Endodermal cell (in vitro differentiated cells): ENCODE measurements around the gene KRTAP5-9. TPM values are rescaled to one million over a fixed set of nuclear protein-coding genes. Genes with fewer than 3 reads are reported as not detected.

ENCODE experiments used
- DNase-seq: peaks from one replicate; pipeline ENCODE4 v3.0.0-alpha.2; 2017
- H3K27ac ChIP-seq: 2 replicates; pipeline ENCODE4 v1.5.1; 2013; ENCODE audit warnings: mild to moderate bottlenecking, low read depth, low read length, moderate library complexity
- H3K27me3 ChIP-seq: 2 replicates; pipeline ENCODE4 v1.6.1; 2013; ENCODE audit warnings: mild to moderate bottlenecking, low read length, moderate library complexity; ENCODE audit not compliant: insufficient read depth, control insufficient read depth, poor library complexity, severe bottlenecking
- H3K36me3 ChIP-seq: 2 replicates; pipeline ENCODE4 v1.7.0; 2013; ENCODE audit warnings: mild to moderate bottlenecking, low read length, moderate library complexity; ENCODE audit not compliant: control insufficient read depth, insufficient read depth
- H3K4me1 ChIP-seq: one replicate; pipeline ENCODE4 v1.7.0; 2013; ENCODE audit warnings: low read length; ENCODE audit not compliant: control insufficient read depth, insufficient read depth
- H3K4me3 ChIP-seq: 2 replicates; pipeline ENCODE4 v1.5.1; 2013; ENCODE audit warnings: mild to moderate bottlenecking, low read length, moderate library complexity
- H3K9ac ChIP-seq: 2 replicates; pipeline ENCODE4 v1.6.1; 2013; ENCODE audit warnings: mild to moderate bottlenecking, low read length, moderate library complexity; ENCODE audit not compliant: poor library complexity, severe bottlenecking; ENCODE audit errors: extremely low read depth
- H3K9me3 ChIP-seq: 2 replicates; pipeline ENCODE4 v1.6.1; 2013; ENCODE audit warnings: mild to moderate bottlenecking, low read length, moderate library complexity; ENCODE audit not compliant: control insufficient read depth
- H3K27ac Mint-ChIP-seq: 2 replicates; pipeline ENCODE4 v1.8.0; 2020; ENCODE audit warnings: mixed read lengths
- H3K27me3 Mint-ChIP-seq: 2 replicates; pipeline ENCODE4 v1.8.0; 2021; ENCODE audit warnings: mild to moderate bottlenecking, mixed read lengths; ENCODE audit not compliant: insufficient read depth
- H3K36me3 Mint-ChIP-seq: 2 replicates; pipeline ENCODE4 v1.8.0; 2020; ENCODE audit warnings: low read depth, mixed read lengths
- H3K4me1 Mint-ChIP-seq: 2 replicates; pipeline ENCODE4 v1.8.0; 2020; ENCODE audit warnings: mixed read lengths
- H3K4me3 Mint-ChIP-seq: 2 replicates; pipeline ENCODE4 v1.8.0; 2020; ENCODE audit warnings: mild to moderate bottlenecking, moderate library complexity, mixed read lengths
- H3K9me3 Mint-ChIP-seq: 2 replicates; pipeline ENCODE4 v1.8.0; 2020; ENCODE audit warnings: mild to moderate bottlenecking, mixed read lengths
- WGBS, 2 experiments: methylation state at CpG; one replicate each; pipeline versions ENCODE4 v1.1.5 to v1.1.7; 2013; ENCODE audit warnings: missing lambda C conversion rate in 2 of 2, mixed read lengths in 1 of 2; ENCODE audit not compliant: insufficient coverage in 1 of 2, insufficient read length in 1 of 2; 5-methylcytosine and 5-hydroxymethylcytosine counted together
- total RNA-seq, 2 donors: library from RNA; stranded (reverse); fragmentation: NEBNext Ultra II Directional in 1 of 2; extraction: Animal tissue kit (Norgen Biotek cat#: 25700) in 1 of 2; gene quantifications; 2 replicates in 1 of 2; 3 replicates in 1 of 2; pipeline ENCODE4 v1.2.1, GENCODE V29; 2021
- TF ChIP-seq, protein P1 (sequence below): fragments of 200-600 bp; sonication (generic); conservative IDR thresholded peaks from 2 replicates; pipeline ENCODE4 v1.5.0; 2021; ENCODE audit warnings: antibody characterized with exemption, mild to moderate bottlenecking

The KRTAP5-9 gene
- total RNA-seq, 2 donors from 2014 or later: 0.31 TPM; not detected in 1

DNA sequence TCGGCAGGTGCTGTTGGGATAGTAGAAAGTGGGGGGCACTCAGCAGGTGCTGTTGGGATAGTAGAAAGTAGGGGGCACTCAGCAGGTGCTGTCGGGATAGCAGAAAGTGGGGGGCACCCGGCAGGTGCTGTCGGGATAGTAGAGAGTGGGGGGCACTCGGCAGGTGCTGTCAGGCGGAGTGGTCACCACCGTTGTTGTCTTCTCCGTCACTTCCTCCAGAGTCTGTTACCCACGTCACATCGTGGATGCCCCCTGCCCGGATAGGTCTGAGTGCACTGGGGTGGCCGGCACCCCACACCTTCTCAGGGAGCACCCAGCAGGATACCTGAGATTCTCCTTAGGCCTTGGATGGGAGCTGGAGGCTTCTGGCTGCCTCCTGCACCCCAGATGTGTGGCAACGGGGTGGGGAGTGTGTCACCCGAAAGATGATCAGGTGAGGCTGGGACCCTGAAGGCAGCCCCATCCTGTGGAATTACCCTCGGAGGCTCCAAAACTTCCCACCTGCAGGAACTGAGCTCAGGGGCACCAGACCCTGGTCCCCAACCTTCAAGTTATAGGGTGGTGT, 45.3 kb upstream of the KRTAP5-9 start:
- Histone ChIP-seq H3K27me3 (no peaks in the 10 kb centered on the region), H3K27ac (no peak overlapping the region), H3K9me3 (peaks cover 20% of the 10 kb centered on the region), H3K4me3 (no peak overlapping the region), H3K9ac (no peak overlapping the region), H3K36me3 (peaks cover 32% of the 10 kb centered on the region), H3K4me1 (peaks cover 11% of the 10 kb centered on the region)
- peaks cover 24% of the 10 kb centered on the region for H3K9me3 Mint-ChIP-seq
- H3K36me3 Mint-ChIP-seq: peaks cover 50% of the 10 kb centered on the region
- no peak overlapping the region for H3K27ac Mint-ChIP-seq
- peaks cover 26% of the 10 kb centered on the region for H3K4me1 Mint-ChIP-seq
- H3K4me3 Mint-ChIP-seq: no peak overlapping the region
- H3K27me3 Mint-ChIP-seq: no peaks in the 10 kb centered on the region
- DNase-seq: no peak
- TF ChIP-seq, protein P1, sequence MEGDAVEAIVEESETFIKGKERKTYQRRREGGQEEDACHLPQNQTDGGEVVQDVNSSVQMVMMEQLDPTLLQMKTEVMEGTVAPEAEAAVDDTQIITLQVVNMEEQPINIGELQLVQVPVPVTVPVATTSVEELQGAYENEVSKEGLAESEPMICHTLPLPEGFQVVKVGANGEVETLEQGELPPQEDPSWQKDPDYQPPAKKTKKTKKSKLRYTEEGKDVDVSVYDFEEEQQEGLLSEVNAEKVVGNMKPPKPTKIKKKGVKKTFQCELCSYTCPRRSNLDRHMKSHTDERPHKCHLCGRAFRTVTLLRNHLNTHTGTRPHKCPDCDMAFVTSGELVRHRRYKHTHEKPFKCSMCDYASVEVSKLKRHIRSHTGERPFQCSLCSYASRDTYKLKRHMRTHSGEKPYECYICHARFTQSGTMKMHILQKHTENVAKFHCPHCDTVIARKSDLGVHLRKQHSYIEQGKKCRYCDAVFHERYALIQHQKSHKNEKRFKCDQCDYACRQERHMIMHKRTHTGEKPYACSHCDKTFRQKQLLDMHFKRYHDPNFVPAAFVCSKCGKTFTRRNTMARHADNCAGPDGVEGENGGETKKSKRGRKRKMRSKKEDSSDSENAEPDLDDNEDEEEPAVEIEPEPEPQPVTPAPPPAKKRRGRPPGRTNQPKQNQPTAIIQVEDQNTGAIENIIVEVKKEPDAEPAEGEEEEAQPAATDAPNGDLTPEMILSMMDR: no peak
- 96 to 97% methylated on average over 12 to 14 of the region's 15 CpGs for WGBS, 2 experiments

DNA sequence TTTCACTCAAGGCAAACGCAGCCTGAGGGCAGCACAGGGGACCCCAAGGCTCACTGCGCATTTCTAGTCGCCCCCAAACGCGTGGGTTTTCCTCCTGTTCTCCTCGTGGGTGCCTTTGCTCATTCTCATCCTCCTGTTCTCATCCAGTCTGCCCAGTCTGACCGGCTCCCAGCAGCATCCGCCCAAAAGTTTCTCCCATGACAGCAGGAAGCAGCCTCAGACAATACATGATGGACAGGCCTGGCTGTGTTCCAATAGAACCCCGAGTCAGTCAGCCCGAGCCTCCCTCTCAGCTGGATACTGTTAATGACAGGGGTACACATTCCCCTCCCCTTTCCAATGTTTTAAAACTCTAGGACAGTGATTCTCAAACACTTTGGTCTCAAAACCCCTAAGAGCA, 43.7 kb upstream of the KRTAP5-9 start:
- no peak overlapping the region for H3K27ac ChIP-seq
- TF ChIP-seq, protein P1: no peak
- no peak overlapping the region for H3K9ac ChIP-seq
- H3K36me3 ChIP-seq: peaks cover 31% of the 10 kb centered on the region
- Mint-ChIP-seq H3K27ac (peak overlapping the region; percentile 80), H3K4me3 (no peak overlapping the region), H3K9me3 (peaks cover 39% of the 10 kb centered on the region), H3K4me1 (peaks cover 26% of the 10 kb centered on the region), H3K36me3 (peaks cover 52% of the 10 kb centered on the region), H3K27me3 (no peaks in the 10 kb centered on the region)
- H3K4me1 ChIP-seq: peaks cover 11% of the 10 kb centered on the region
- H3K9me3 ChIP-seq: peaks cover 36% of the 10 kb centered on the region
- peak; percentile 77 for DNase-seq
- H3K4me3 ChIP-seq: no peak overlapping the region
- 53 to 70% methylated on average over 10 of the region's 10 CpGs for WGBS, 2 experiments
- H3K27me3 ChIP-seq: no peaks in the 10 kb centered on the region

DNA sequence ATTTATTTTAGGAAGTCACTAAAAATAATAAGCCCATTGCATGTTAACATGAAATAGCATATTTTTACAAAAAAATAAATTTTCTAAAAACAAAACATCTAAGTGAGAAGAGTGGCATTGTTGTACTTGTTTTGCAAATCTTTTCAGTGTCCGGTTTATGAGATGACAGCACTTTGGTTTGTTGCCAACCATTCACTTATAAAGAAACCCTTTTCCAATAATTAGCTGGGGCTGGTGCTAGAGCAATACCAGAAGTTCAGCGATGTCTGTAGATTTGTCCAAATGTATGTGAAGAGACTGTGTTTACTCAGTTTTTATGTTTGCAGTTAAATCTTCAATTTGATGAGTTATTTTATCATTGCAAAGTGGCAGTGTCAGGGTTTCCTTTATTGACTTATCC, 43.2 kb upstream of the KRTAP5-9 start:
- peaks cover 44% of the 10 kb centered on the region for H3K9me3 Mint-ChIP-seq
- 91% methylated on average over 2 of the region's 2 CpGs; no CpG with 5 or more reads in 1 of the 2 experiments for WGBS, 2 experiments
- H3K9me3 ChIP-seq: peaks cover 41% of the 10 kb centered on the region
- H3K27ac Mint-ChIP-seq: peak overlapping the region; percentile 95
- no peak overlapping the region for H3K4me3 ChIP-seq
- H3K27ac ChIP-seq: no peak overlapping the region
- no peak overlapping the region for H3K9ac ChIP-seq
- DNase-seq: no peak
- H3K27me3 ChIP-seq: no peaks in the 10 kb centered on the region
- TF ChIP-seq, protein P1: no peak
- peak overlapping the region; percentile 31 for H3K4me3 Mint-ChIP-seq
- peaks cover 54% of the 10 kb centered on the region for H3K36me3 Mint-ChIP-seq
- peaks cover 26% of the 10 kb centered on the region for H3K4me1 Mint-ChIP-seq
- H3K36me3 ChIP-seq: peaks cover 26% of the 10 kb centered on the region
- H3K27me3 Mint-ChIP-seq: peaks cover 3% of the 10 kb centered on the region
- peaks cover 11% of the 10 kb centered on the region for H3K4me1 ChIP-seq
